ENCODE measurements around the gene ADCK2. TPM values are rescaled to one million over a fixed set of nuclear protein-coding genes. Genes with fewer than 3 reads are reported as not detected.
A peak's percentile ranks its signal among the peaks of the same experiment; 100 is the strongest.
"Not testable (repeated sequence)": the region's sequence is repeated elsewhere in the genome, so short reads cannot be mapped to it uniquely, and the experiment has no call there.

The ADCK2 gene
- total RNA-seq, 2 experiments from 2014 or later = 16.5 to 25.7 TPM

- ATAC-seq = no peak
These were observed 34.5 kb upstream of the ADCK2 start for GRCh38 chr7:140638173-140638791.

GRCh38 chr7:140639366-140640053 lies 33.2 kb upstream of the ADCK2 start:
- no peaks in the 10 kb centered on the region for H3K36me3 Mint-ChIP-seq (ENCODE audit: low read depth)
- intact Hi-C loops (cut with DNase I, micrococcal nuclease) = no loop called here
- H3K27ac Mint-ChIP-seq = peak overlapping the region; percentile 39
- peaks cover 53% of the 10 kb centered on the region for H3K27me3 Mint-ChIP-seq
- peak; percentile 38 for ATAC-seq
- peak overlapping the region; percentile 70 for H3K4me3 Mint-ChIP-seq
- DNase-seq = peak; percentile 33
- ChIA-PET CTCF (interaction anchor here (0.6 kb wide), 1 partner anchor 26 kb away, joined by 3 read pairs; no protein-coding TSS in a partner anchor), POLR2A (no interaction called here)
- no peaks in the 10 kb centered on the region for H3K9me3 Mint-ChIP-seq (ENCODE audit: low read depth)
- H3K4me1 Mint-ChIP-seq = peaks cover 15% of the 10 kb centered on the region

More at GRCh38 chr7:140638173-140638791, 34.5 kb upstream of the ADCK2 start:
- DNase-seq = no peak
- no peak overlapping the region for H3K27ac Mint-ChIP-seq
- H3K4me1 Mint-ChIP-seq = peaks cover 15% of the 10 kb centered on the region
- no peaks in the 10 kb centered on the region for H3K36me3 Mint-ChIP-seq (ENCODE audit: low read depth)
- ChIA-PET CTCF (interaction anchor here (0.6 to 0.9 kb wide), 2 partner anchors 15 to 150 kb away, joined by 3 read pairs; no protein-coding TSS in a partner anchor), POLR2A (no interaction called here)
- no peaks in the 10 kb centered on the region for H3K9me3 Mint-ChIP-seq (ENCODE audit: low read depth)
- peaks cover 49% of the 10 kb centered on the region for H3K27me3 Mint-ChIP-seq
- H3K4me3 Mint-ChIP-seq = no peak overlapping the region
- intact Hi-C loops (cut with DNase I, micrococcal nuclease) = no loop called here

DNA sequence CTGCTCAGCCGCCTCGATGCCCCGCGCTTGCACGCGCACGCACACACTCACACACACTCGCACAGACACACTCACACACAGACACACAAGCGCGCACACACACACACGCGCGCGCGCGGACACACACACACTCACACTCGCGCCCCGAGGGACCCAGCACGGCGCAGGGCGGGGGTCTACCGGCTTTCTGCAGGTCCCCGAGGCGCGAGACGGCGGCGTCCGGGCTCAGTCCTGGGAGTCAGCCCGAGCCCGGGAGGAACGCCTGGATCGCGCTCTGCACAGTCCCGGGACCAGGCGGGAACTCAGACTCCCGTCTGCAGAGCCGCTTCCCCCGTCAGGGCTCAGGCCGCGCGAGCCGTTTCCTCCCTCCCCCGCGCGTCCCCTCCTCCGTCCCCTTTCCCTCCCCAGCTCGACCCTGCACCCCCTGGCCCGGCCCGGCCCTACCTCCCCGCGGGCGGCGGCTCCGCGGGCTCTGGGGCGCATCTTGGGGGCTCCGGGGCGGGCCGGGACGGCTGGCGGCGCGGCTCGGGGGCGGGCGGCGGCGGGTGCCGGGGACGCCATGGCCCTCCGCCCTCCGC lies 32.6 kb upstream of the ADCK2 start:
- CTCF ChIA-PET = interaction anchor here (0.6 kb wide), 1 partner anchor 26 kb away, joined by 3 read pairs; no protein-coding TSS in a partner anchor
- H3K4me1 Mint-ChIP-seq = peaks cover 15% of the 10 kb centered on the region
- POLR2A ChIA-PET = no interaction called here
- peak overlapping the region; percentile 39 for H3K27ac Mint-ChIP-seq
- H3K9me3 Mint-ChIP-seq (ENCODE audit: low read depth) = no peaks in the 10 kb centered on the region
- DNase-seq = peak; percentile 30
- ATAC-seq = peak; percentile 40
- H3K27me3 Mint-ChIP-seq = peaks cover 58% of the 10 kb centered on the region
- intact Hi-C loops (cut with DNase I, micrococcal nuclease) = no loop called here
- peak overlapping the region; percentile 70 for H3K4me3 Mint-ChIP-seq
- no peaks in the 10 kb centered on the region for H3K36me3 Mint-ChIP-seq (ENCODE audit: low read depth)

- CTCF ChIA-PET = interaction anchor here (1.6 kb wide), 1 partner anchor 123 kb away, joined by 4 read pairs; no protein-coding TSS in a partner anchor
- ATAC-seq (peak; percentile 16), DNase-seq (peak; percentile 30)
- Mint-ChIP-seq H3K27ac (peak within 1 kb of the TSS; percentile 39), H3K27me3 (peaks cover 58% of the 10 kb centered on the region), H3K9me3 (ENCODE audit: low read depth) (no peaks in the 10 kb centered on the region), H3K4me1 (peaks cover 15% of the 10 kb centered on the region), H3K36me3 (ENCODE audit: low read depth) (no peaks in the 10 kb centered on the region), H3K4me3 (peak within 1 kb of the TSS; percentile 70)
- POLR2A ChIA-PET = interaction anchor here (0.5 kb wide), 1 partner anchor 93 kb away, joined by 3 read pairs; no protein-coding TSS in a partner anchor
- intact Hi-C loops (cut with DNase I, micrococcal nuclease) = no loop called here
These were observed 31.8 kb upstream of the ADCK2 start, which contains the start of gene DENND2A for GRCh38 chr7:140640727-140641523. Gene DENND2A (minus strand): TSS chr7:140640813. CDS start chr7:140602397, 38,416 bp downstream.

DNA sequence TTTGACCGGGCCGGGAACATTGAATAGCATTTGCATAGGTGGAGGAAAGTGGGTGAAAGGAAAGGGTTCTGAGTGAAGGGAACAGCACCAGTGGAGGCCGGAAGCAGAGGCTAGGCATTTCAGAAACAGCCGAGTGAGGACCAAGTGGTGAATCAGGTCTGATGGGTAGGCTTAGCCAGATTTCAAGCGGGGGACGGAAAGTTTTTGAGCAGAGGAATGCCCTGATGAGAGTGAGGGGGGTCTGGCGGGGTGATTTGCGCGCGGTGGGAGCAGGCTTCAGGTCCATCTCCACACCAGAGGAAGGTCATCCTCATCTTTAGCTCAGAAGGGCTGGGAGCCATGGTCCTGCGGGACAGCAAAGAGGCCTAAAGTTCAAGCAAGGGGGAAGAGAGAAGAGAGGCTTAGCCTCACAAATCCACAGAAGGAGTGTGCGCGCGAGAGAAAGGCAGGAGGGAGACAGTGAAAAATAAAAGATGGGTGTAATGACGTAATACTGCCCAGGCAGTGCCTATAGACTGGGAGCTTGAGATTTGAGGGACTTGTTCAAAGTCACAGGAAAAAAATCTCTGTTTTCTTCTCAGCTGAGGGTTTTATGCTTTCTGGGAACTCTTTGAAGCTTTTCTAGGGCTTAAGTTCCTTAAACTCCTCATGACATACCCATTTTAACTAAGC lies 31.1 kb upstream of the ADCK2 start:
- intact Hi-C loops (cut with DNase I, micrococcal nuclease) = no loop called here
- Mint-ChIP-seq H3K36me3 (ENCODE audit: low read depth) (no peaks in the 10 kb centered on the region), H3K27ac (no peak overlapping the region), H3K27me3 (peaks cover 54% of the 10 kb centered on the region), H3K9me3 (ENCODE audit: low read depth) (no peaks in the 10 kb centered on the region), H3K4me1 (peaks cover 15% of the 10 kb centered on the region), H3K4me3 (peak overlapping the region; percentile 3)
- ATAC-seq (no peak), DNase-seq (no peak)
- ChIA-PET CTCF (interaction anchor here (1.0 to 1.6 kb wide), 2 partner anchors 27 to 123 kb away, joined by 3 to 4 read pairs; no protein-coding TSS in a partner anchor), POLR2A (no interaction called here)

DNA sequence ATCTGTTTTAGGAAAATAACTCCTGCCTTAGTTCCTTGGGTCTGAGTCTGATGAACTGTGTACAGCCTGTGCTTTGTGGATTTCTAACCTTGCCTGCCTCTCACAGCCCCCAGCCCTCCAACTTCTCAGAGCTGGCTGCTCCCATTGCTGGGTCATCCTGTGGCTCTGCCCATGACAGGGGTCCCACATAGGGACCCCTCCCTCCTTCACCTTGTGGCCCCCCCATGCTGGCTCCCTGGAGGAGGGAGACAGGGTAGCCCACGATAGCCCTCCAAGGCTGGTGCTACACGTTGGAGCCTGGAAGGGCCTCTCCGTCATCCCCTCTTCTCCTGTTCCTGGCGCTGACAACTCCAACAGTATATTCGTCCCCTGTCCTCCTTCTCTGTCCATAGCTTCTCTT lies 29.3 kb upstream of the ADCK2 start:
- intact Hi-C loops (cut with DNase I, micrococcal nuclease) = no loop called here
- Mint-ChIP-seq H3K9me3 (ENCODE audit: low read depth) (no peaks in the 10 kb centered on the region), H3K4me1 (peaks cover 15% of the 10 kb centered on the region), H3K27ac (no peak overlapping the region), H3K27me3 (peaks cover 44% of the 10 kb centered on the region), H3K36me3 (ENCODE audit: low read depth) (no peaks in the 10 kb centered on the region), H3K4me3 (no peak overlapping the region)
- POLR2A ChIA-PET = no interaction called here
- ATAC-seq (no peak), DNase-seq (no peak)
- CTCF ChIA-PET = no interaction called here

DNA sequence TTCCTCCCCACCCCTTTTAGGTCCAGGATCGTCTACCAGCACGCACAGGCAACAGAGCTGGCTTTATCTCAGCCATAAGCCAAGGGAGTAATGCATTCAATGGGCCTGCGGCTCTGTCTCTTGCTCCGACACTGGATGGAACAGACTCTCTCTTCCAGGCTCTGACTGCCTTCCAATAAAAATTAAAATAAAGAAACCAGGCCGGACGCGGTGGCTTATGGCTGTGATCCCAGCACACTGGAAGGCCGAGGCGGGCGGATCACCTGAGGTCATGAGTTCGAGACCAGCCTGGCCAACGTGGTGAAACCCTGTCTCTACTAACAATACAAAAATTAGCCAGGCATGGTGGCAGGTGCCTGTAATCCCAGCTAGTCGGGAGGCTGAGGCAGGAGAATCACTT lies 28.0 kb upstream of the ADCK2 start:
- POLR2A ChIA-PET; H3K9me3 Mint-ChIP-seq (ENCODE audit: low read depth): not testable (repeated sequence)

GRCh38 chr7:140645166-140645900 lies 27.4 kb upstream of the ADCK2 start:
- Mint-ChIP-seq H3K36me3 (ENCODE audit: low read depth) (no peaks in the 10 kb centered on the region), H3K4me1 (peaks cover 6% of the 10 kb centered on the region), H3K9me3 (ENCODE audit: low read depth) (no peaks in the 10 kb centered on the region), H3K27ac (no peak overlapping the region), H3K4me3 (no peak overlapping the region), H3K27me3 (peaks cover 27% of the 10 kb centered on the region)
- intact Hi-C loops (cut with DNase I, micrococcal nuclease) = no loop called here
- POLR2A ChIA-PET = interaction anchor here (0.7 kb wide), 1 partner anchor 648 kb away, joined by 4 read pairs; no protein-coding TSS in a partner anchor
- peak; percentile 37 for ATAC-seq
- CTCF ChIA-PET = interaction anchor here (0.6 to 2.0 kb wide), 5 partner anchors 8 to 644 kb away, joined by 3 to 7 read pairs (median 3); no protein-coding TSS in a partner anchor
- DNase-seq = peak; percentile 52

More for the DNA sequence above, 28.0 kb upstream of the ADCK2 start:
- H3K27me3 Mint-ChIP-seq = peaks cover 31% of the 10 kb centered on the region
- H3K27ac Mint-ChIP-seq; H3K4me1 Mint-ChIP-seq; DNase-seq; ATAC-seq; H3K36me3 Mint-ChIP-seq (ENCODE audit: low read depth); intact Hi-C loops (cut with DNase I, micrococcal nuclease); H3K4me3 Mint-ChIP-seq: not testable (repeated sequence)
- CTCF ChIA-PET = interaction anchor here (0.7 to 0.9 kb wide), 2 partner anchors 8 to 644 kb away, joined by 3 read pairs; no protein-coding TSS in a partner anchor

DNA sequence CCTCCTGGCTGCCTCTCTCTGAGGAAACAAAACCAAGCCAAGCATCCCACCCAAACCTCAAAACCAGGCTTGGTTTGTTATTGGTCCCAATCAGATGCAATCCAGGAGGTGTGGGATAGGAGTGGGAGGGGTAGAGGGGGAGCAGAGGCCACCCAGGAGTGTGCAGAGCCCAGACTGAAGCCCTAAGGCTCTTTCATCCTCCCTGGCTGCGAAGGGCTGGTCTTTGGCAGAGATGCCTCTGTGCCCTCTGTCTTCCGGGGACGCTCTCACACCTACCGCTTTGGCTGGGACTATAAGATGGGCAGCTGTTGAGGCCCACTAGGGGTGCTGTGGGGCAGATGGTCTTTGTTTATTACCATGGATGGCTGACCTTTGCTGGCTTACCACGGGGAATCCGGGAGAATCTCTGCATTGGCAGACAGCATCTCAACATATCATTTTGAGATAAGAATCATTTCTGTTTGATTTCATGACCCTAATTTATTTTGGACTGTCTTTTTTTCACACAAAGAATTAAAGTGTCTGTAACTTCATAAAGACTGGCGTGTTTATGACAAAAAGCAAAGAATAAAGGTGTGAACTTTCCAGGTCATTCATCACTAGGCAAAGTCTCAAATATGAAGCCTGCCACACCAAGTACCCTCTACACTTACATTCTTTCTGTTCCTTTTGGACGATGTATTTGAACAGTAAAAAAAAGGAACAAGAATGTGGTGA lies 25.7 kb upstream of the ADCK2 start:
- ChIA-PET CTCF (interaction anchor here (1.2 to 2.0 kb wide), 2 partner anchors 127 to 170 kb away, joined by 3 to 7 read pairs; no protein-coding TSS in a partner anchor), POLR2A (interaction anchor here (0.6 kb wide), 1 partner anchor 40 kb away, joined by 3 read pairs; no protein-coding TSS in a partner anchor)
- no peak overlapping the region for H3K27ac Mint-ChIP-seq
- H3K4me1 Mint-ChIP-seq = no peaks in the 10 kb centered on the region
- ATAC-seq = peak; percentile 76
- H3K36me3 Mint-ChIP-seq (ENCODE audit: low read depth) = no peaks in the 10 kb centered on the region
- H3K27me3 Mint-ChIP-seq = peaks cover 19% of the 10 kb centered on the region
- intact Hi-C loops (cut with DNase I, micrococcal nuclease) = no loop called here
- peak; percentile 57 for DNase-seq
- H3K4me3 Mint-ChIP-seq = no peak overlapping the region
- H3K9me3 Mint-ChIP-seq (ENCODE audit: low read depth) = no peaks in the 10 kb centered on the region
